ENCODE data around the gene AP3M1.

AP3M1 gene

DNA sequence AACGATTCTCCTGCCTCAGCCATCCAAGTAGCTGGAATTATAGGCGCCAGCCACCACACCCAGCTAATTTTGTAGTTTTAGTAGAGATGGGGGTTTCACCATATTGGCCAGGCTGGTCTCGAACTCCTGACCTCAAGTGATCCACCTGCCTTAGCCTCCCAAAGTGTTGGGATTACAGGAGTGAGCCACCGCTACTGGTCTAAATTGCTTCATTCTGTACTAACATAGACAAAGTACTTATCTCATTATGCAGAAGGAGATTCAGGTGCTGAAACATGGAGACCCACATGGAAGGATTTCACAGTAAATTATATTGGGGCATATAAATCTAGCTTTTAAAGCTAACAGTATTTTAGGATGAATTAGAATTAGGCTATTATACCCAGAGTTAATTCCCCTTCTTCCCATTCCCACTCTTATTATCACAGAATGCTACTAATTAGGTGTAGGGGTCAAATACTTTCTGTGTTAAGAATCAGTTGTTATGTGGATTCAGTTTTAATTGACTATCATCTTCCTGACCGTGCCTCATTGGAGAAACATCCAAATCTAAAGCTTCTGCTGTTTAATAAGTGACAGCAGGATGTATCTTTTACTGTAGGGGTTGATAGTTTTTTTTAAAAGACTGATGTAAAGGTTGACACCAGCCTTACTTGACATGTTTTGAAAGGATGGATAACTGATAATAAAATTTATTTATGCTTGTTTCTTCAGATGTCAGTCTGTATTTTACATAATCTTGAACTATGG lies 27.6 kb upstream of the AP3M1 start:
- Histone ChIP-seq H3F3A (ENCODE audit: low read depth) (0 out of 2 replicates have a peak, but pooled peaks cover 9% of the 10 kb centered on the region), H3K36me3 (ENCODE audit: insufficient read depth, low read length) (no peaks in the 10 kb centered on the region), H3K4me1 (ENCODE audit: insufficient read depth, low read length, poor library complexity, severe bottlenecking) (peaks cover 48% of the 10 kb centered on the region), H4K20me1 (ENCODE audit: insufficient read depth, low read length, poor library complexity, severe bottlenecking) (no peaks in the 10 kb centered on the region), H3K4me2 (ENCODE audit: low read depth, low read length, poor library complexity, severe bottlenecking) (peak overlapping the region; percentile 47), H3K9me3 (ENCODE audit: insufficient read depth, low read depth, low read length) (no peaks in the 10 kb centered on the region), H3K27me3 (ENCODE audit: insufficient read depth, low read length, poor library complexity, severe bottlenecking) (no peaks in the 10 kb centered on the region), H3K4me3 (ENCODE audit: low read length, poor library complexity, severe bottlenecking) (peak overlapping the region; percentile 39), H3K9me2 (replicated peaks; ENCODE audit: low read depth, low read length) (no peaks in the 10 kb centered on the region), H2AFZ (ENCODE audit: low read length) (no peak overlapping the region), H3K9ac (ENCODE audit: low read depth, low read length, poor library complexity, severe bottlenecking) (no peak overlapping the region), H3K79me2 (ENCODE audit: insufficient read depth, low read length) (peaks cover 48% of the 10 kb centered on the region)
- TF ChIP-seq EZH2phosphoT487 (IDR thresholded peaks at IDR 0.05; ENCODE audit: borderline replicate concordance), result no peak
- TF ChIP-seq, protein P1, sequence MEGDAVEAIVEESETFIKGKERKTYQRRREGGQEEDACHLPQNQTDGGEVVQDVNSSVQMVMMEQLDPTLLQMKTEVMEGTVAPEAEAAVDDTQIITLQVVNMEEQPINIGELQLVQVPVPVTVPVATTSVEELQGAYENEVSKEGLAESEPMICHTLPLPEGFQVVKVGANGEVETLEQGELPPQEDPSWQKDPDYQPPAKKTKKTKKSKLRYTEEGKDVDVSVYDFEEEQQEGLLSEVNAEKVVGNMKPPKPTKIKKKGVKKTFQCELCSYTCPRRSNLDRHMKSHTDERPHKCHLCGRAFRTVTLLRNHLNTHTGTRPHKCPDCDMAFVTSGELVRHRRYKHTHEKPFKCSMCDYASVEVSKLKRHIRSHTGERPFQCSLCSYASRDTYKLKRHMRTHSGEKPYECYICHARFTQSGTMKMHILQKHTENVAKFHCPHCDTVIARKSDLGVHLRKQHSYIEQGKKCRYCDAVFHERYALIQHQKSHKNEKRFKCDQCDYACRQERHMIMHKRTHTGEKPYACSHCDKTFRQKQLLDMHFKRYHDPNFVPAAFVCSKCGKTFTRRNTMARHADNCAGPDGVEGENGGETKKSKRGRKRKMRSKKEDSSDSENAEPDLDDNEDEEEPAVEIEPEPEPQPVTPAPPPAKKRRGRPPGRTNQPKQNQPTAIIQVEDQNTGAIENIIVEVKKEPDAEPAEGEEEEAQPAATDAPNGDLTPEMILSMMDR (conservative IDR thresholded peaks at IDR 0.05; ENCODE audit: low read length), result no peak

DNA sequence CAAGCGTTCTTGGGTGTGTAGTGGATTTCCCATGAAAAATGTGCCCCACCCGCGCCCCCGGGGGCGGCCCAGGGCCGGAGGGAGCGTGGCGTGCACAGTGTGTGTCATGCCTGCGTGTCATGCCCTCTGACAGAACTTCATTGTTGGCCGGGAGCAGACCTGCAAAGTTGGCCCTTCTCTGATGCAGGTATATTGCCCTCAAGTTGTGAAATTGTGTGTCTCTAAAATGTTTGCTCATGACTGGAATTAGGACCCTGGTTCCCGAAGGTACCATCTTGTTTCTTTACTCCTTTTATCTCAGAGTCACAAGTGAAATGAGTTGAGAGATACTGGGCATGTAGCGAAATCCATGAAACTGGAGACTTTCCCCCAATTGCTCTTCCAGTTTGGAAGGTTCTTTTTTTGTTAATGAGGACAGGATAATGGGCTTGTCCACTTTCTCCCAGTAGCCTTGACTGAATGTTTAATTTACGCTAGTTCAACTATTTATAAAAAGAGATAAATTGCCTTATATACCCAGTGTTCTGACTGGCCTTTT lies 26.6 kb upstream of the AP3M1 start:
- Histone ChIP-seq H3K4me2 (ENCODE audit: low read depth, low read length, poor library complexity, severe bottlenecking) (peak overlapping the region; percentile 95), H3K4me1 (ENCODE audit: insufficient read depth, low read length, poor library complexity, severe bottlenecking) (peaks cover 48% of the 10 kb centered on the region), H3K9me3 (ENCODE audit: insufficient read depth, low read depth, low read length) (no peaks in the 10 kb centered on the region), H3K9me2 (replicated peaks; ENCODE audit: low read depth, low read length) (no peaks in the 10 kb centered on the region), H3K4me3 (ENCODE audit: low read length, poor library complexity, severe bottlenecking) (peak overlapping the region; percentile 94), H3K36me3 (ENCODE audit: insufficient read depth, low read length) (no peaks in the 10 kb centered on the region), H3K79me2 (ENCODE audit: insufficient read depth, low read length) (peaks cover 38% of the 10 kb centered on the region), H3F3A (ENCODE audit: low read depth) (0 out of 2 replicates have a peak, but pooled peaks cover 9% of the 10 kb centered on the region), H3K9ac (ENCODE audit: low read depth, low read length, poor library complexity, severe bottlenecking) (peak overlapping the region; percentile 86), H4K20me1 (ENCODE audit: insufficient read depth, low read length, poor library complexity, severe bottlenecking) (no peaks in the 10 kb centered on the region), H3K27me3 (ENCODE audit: insufficient read depth, low read length, poor library complexity, severe bottlenecking) (no peaks in the 10 kb centered on the region), H2AFZ (ENCODE audit: low read length) (peak overlapping the region; percentile 98)
- TF ChIP-seq, protein P1 (conservative IDR thresholded peaks at IDR 0.05; ENCODE audit: low read length), result no peak
- no peak for TF ChIP-seq EZH2phosphoT487 (IDR thresholded peaks at IDR 0.05; ENCODE audit: borderline replicate concordance)

DNA sequence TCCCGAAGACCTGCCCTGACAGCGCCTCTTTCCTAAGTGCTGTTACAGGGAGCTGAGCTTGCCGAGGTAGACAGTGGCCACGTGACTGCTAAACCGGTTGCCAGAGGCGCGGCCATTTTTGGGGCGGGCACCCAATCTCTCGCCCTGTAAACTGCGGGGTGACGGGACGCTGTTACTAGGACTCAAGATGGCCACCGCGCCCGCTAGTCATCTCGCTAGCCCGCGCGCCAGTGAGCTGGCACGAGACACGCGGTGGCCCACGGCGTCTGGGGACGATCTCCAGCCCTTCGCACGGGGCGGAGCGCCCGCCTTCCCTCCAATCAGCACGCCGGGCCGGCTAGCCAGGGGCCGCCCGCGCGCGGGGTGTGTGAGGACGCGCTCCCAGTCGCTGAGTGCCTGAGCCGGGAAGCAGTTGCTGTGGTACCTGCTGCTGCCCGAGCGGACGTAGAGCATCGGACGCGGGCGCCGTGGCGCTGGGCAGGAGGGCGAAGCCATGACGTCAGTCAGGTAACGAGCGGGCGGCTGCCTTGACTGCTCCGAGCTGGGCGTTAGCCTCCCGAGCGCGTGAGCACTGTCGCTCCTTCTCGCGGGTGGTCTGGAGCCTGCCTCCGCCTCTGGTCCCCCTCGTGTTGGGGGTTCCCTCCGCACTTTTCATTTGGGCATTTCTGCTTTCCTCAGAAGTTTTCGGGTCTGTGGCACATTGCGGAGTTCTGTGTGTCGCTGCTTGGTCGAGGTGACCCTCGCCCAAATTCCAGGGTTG lies 25.9 kb upstream of the AP3M1 start:
- Histone ChIP-seq H3F3A (ENCODE audit: low read depth) (0 out of 2 replicates have a peak, but pooled peaks cover 9% of the 10 kb centered on the region), H3K4me3 (ENCODE audit: low read length, poor library complexity, severe bottlenecking) (peak overlapping the region; percentile 94), H3K9me3 (ENCODE audit: insufficient read depth, low read depth, low read length) (no peaks in the 10 kb centered on the region), H3K79me2 (ENCODE audit: insufficient read depth, low read length) (peaks cover 34% of the 10 kb centered on the region), H4K20me1 (ENCODE audit: insufficient read depth, low read length, poor library complexity, severe bottlenecking) (no peaks in the 10 kb centered on the region), H3K36me3 (ENCODE audit: insufficient read depth, low read length) (no peaks in the 10 kb centered on the region), H3K9ac (ENCODE audit: low read depth, low read length, poor library complexity, severe bottlenecking) (peak overlapping the region; percentile 86), H2AFZ (ENCODE audit: low read length) (peak overlapping the region; percentile 98), H3K27me3 (ENCODE audit: insufficient read depth, low read length, poor library complexity, severe bottlenecking) (no peaks in the 10 kb centered on the region), H3K4me2 (ENCODE audit: low read depth, low read length, poor library complexity, severe bottlenecking) (peak overlapping the region; percentile 95), H3K4me1 (ENCODE audit: insufficient read depth, low read length, poor library complexity, severe bottlenecking) (peaks cover 43% of the 10 kb centered on the region), H3K9me2 (replicated peaks; ENCODE audit: low read depth, low read length) (no peaks in the 10 kb centered on the region)
- TF ChIP-seq EZH2phosphoT487 (IDR thresholded peaks at IDR 0.05; ENCODE audit: borderline replicate concordance), result no peak
- TF ChIP-seq, protein P1 (conservative IDR thresholded peaks at IDR 0.05; ENCODE audit: low read length), result no peak

All from Loucy (cell line).